GM21528 (cell line): ENCODE results near the gene MAFG.

Source experiments
- ATAC-seq: cut with Tn5 transposase; IDR thresholded peaks from one replicate; pipeline ENCODE4 v1.9.1; 2021; ENCODE audit warnings: mild to moderate bottlenecking, moderate library complexity; ENCODE audit not compliant: unreplicated experiment, low FRiP score

MAFG gene

GRCh38 chr17:81940538-81941483, 13.3 kb upstream of the MAFG start:
- ATAC-seq, result no peak

- ATAC-seq, result no peak
Measured at GRCh38 chr17:81939881-81940385, 12.4 kb upstream of the MAFG start.

GRCh38 chr17:81939218-81939617, 11.7 kb upstream of the MAFG start:
- ATAC-seq, result no peak

GRCh38 chr17:81935709-81936084, 8.2 kb upstream of the MAFG start:
- ATAC-seq, result no peak

- no peak for ATAC-seq
Measured at GRCh38 chr17:81934850-81935708, 7.5 kb upstream of the MAFG start.

- no peak for ATAC-seq
Measured at GRCh38 chr17:81934098-81934757, 6.7 kb upstream of the MAFG start.

DNA sequence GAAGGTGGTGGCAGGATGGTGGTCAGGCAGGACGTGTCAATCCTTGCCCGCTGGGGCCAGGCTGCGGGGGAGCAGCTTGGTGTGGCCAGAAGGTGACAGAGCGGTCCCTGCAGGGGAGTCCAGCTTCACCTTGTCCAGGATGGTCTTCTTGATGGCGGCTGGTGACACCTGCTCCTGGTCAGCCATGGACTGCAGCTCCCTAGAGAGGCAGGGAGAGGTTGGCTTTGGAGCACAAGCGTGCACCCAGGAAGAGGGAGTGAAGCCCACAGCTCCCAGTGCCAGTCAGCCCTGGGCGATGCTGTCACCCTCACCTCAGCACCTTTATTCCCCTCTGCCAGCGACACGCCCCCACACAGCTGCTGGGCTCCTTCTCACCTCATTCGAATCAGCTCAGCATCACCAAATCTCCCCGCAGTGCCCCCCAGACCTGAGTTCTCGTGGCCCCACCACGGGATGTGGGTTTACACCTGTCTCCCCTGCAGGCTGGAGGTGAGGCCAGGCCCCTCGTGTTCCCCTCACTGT, 5.7 kb upstream of the MAFG start:
- no peak for ATAC-seq

DNA sequence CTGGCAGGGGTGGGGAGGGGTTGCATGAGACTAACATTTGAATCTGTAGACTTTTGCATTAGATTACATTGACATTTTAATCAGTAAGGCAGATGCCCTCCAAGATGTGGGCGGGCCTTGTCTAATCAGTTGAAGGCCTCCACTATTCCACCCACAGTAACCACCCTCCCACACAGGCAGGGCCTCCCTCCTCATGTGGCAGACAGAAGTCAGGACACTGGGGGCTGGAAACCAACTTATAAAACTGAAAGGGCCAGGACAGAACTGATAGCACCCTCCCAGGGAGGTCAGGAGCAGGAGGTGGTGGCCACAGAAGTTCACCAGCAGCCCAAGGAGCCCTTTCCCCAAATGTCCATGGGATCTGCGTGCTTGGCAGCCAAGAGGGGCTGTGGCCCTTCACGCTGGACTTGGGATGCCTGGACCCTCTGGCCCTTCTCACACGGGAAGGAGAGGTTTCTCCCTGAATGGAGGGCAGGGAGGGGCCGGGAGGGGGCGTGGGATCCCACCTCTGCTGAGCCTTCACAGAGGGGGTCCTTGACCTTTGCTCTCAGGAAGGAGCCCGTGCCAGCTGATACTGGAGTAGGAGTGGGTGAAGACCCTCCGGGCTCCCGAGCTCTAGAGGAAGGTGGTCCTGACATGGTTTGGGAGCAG, 4.9 kb upstream of the MAFG start:
- no peak for ATAC-seq

- no peak for ATAC-seq
Measured at GRCh38 chr17:81931557-81932332, 4.2 kb upstream of the MAFG start.

DNA sequence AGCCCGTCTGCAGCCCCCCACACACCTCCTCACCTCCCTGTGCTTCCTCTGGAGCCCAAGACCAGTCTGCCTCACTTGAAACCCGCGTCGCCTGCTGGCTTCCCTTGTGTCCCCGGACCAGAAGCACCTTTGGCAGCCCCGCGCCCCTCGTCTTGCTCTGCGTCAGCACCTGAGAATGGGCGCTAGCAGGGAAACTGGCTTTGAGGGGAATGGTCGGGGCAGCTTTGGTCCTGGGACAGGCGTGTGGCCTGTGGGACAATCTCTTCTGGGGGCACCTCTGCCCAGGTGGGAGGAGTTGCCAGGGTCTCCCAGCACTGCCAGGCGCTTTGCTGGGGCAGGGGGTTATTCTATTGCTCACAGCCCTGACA, 3.6 kb upstream of the MAFG start:
- no peak for ATAC-seq

- no peak for ATAC-seq
Measured at GRCh38 chr17:81930142-81931125, 2.9 kb upstream of the MAFG start.

GRCh38 chr17:81929253-81930141, 2.0 kb upstream of the MAFG start:
- ATAC-seq, result no peak

DNA sequence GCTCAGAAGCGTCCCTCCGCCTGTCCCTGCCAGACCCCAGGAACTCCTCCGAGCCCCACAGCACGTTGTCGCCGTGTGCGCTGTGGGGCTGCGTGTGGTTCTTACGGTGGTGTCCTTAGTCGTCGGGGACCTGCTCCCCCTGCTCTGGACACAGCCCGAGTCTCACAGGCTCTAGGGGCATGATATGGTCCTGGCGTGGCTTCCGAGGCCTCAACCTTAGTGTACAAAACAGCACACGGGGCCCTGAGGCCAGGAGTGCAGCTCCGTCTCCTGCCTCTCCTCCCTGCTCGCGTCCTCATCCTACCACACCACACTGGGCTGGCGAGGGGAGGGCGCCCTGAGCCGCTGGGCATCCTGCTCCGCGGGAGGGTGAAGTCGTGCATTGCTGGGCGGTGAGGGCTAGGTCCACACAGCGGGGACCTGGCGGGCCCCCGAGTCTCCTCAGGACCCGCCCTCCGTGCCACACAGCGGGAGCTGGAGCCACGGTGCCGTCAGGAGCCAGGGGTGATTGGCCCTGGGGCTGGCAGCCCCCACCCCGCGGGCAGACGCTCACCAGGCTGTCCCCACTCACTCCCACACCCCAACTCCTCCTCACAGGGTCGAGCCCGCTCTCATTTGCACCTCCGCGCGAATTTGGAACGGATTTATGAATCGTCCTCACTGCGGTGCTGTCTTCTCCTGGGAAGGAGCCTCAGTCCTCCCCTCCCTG, 1.2 kb upstream of the MAFG start:
- no peak for ATAC-seq

GRCh38 chr17:81927152-81927652, 333 bp downstream of the MAFG start:
- peak; percentile 17 for ATAC-seq

DNA sequence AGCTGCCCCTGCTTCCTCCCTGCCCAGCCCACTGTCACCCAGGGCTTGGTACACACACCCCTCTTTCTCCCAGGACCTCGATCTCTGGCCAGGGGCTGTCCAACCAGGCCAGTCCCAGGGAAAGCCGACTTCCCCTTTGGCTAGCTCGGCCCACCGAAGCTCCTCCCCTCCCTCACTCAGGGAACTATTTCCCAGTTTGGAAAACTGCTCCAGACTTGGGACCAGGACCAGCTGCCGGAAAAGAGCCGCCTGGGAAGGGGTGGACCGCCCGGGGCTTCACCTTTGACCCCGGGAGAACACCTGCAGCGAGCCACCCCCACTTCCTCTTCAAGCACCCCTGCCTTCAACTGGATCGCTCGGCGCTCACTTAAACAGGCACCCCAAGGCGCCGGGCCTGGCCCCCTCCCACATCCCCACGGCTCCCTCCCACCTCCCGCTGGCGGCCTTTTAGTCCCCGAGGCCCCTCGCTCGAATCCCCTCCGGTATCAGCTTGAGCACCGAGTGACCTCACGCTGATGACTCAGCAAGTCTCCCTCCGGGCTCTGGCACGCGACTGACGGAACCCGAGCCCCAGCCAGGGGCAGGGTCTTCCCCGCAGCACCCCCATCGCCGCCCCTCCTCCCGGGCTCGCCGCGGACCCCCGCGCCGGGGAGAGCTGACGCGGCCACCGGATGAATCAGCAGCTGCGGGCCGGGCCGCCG, 934 bp downstream of the MAFG start:
- peak; percentile 24 for ATAC-seq
